ENCODE data around the gene FHIT. TPM values are rescaled to one million over a fixed set of nuclear protein-coding genes. Genes with fewer than 3 reads are reported as not detected.

FHIT gene
- total and polyA plus RNA-seq, 10 of the 15 experiments (the other 5 are each of a cell fraction or from before 2014, with no cell fraction given) = 4.2 to 14.9 (median 9.4) TPM

DNA sequence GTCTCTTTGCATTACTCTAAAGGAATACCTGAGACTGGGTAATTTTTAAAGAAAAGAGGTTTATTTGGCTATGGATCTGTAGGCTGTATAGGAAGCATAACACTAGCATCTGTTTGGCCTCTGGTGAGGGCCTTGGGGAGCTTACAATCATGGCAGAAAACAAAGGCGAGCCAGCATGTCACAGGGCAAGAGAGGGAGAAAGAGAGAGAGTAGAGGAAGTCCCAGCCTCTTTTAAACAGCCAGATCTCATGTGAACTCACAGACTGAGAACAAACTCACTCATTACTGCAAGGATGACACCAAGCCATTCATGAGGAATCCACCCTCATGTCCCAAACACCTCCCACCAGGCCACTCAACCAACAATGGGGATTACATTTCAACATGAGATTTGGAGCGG, 974.6 kb downstream of the FHIT start:
- Histone ChIP-seq H3K4me1 (ENCODE audit: control insufficient read depth, insufficient read depth, low read length) (no peaks in the 10 kb centered on the region), H3K4me3 (no peak overlapping the region), H2AFZ (ENCODE audit: control insufficient read depth, low read depth, low read length) (no peak overlapping the region), H3K36me3 (ENCODE audit: control insufficient read depth in 2 of 2, insufficient read depth in 2 of 2, low read length in 1 of 2) (no peaks in the 10 kb centered on the region), H4K20me1 (ENCODE audit: control insufficient read depth, insufficient read depth) (no peaks in the 10 kb centered on the region), H3K9me3 (replicated peaks; ENCODE audit: control insufficient read depth, insufficient read depth, low read length) (no peaks in the 10 kb centered on the region), H3K9ac (ENCODE audit: control insufficient read depth, insufficient read depth, low read length) (no peak overlapping the region), H3K79me2 (ENCODE audit: control insufficient read depth, insufficient read depth, low read length) (no peaks in the 10 kb centered on the region), H3K27ac (ENCODE audit: control insufficient read depth, insufficient read depth) (no peak overlapping the region), H3K27me3 (replicated peaks in 1 of 2; ENCODE audit: control insufficient read depth in 2 of 2, insufficient read depth in 2 of 2, low read length in 1 of 2) (no peaks in the 10 kb centered on the region), H3K4me2 (ENCODE audit: control insufficient read depth, insufficient read depth) (no peak overlapping the region)
- DNase-seq (ENCODE audit: low read depth, low spot score) = no peak
- ChIA-PET POLR2A (no interaction called here), SMC1A (ENCODE audit: uncharacterized antibody, unreplicated experiment) (no interaction called here), RAD21 (ENCODE audit: unreplicated experiment) (no interaction called here), CTCF (no interaction called here)
- BruUV-seq (replicated peaks) = no TSS peak
- in situ Hi-C loops (cut with MboI) = no loop called here
- no peak for FAIRE-seq
- TF ChIP-seq, protein P1, sequence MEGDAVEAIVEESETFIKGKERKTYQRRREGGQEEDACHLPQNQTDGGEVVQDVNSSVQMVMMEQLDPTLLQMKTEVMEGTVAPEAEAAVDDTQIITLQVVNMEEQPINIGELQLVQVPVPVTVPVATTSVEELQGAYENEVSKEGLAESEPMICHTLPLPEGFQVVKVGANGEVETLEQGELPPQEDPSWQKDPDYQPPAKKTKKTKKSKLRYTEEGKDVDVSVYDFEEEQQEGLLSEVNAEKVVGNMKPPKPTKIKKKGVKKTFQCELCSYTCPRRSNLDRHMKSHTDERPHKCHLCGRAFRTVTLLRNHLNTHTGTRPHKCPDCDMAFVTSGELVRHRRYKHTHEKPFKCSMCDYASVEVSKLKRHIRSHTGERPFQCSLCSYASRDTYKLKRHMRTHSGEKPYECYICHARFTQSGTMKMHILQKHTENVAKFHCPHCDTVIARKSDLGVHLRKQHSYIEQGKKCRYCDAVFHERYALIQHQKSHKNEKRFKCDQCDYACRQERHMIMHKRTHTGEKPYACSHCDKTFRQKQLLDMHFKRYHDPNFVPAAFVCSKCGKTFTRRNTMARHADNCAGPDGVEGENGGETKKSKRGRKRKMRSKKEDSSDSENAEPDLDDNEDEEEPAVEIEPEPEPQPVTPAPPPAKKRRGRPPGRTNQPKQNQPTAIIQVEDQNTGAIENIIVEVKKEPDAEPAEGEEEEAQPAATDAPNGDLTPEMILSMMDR (IDR thresholded peaks at IDR 0.05 in 2 of 3, conservative IDR thresholded peaks at IDR 0.05 in 1 of 3; ENCODE audit: control insufficient read depth in 2 of 3, extremely low read depth in 1 of 3, insufficient read depth in 1 of 3, low read depth in 3 of 3, low read length in 3 of 3) = no peak
- TF ChIP-seq, protein P2, sequence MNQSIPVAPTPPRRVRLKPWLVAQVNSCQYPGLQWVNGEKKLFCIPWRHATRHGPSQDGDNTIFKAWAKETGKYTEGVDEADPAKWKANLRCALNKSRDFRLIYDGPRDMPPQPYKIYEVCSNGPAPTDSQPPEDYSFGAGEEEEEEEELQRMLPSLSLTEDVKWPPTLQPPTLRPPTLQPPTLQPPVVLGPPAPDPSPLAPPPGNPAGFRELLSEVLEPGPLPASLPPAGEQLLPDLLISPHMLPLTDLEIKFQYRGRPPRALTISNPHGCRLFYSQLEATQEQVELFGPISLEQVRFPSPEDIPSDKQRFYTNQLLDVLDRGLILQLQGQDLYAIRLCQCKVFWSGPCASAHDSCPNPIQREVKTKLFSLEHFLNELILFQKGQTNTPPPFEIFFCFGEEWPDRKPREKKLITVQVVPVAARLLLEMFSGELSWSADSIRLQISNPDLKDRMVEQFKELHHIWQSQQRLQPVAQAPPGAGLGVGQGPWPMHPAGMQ (IDR thresholded peaks at IDR 0.05; ENCODE audit: borderline replicate concordance) = no peak
- TF ChIP-seq BCL3 (IDR thresholded peaks at IDR 0.05; ENCODE audit: borderline replicate concordance, insufficient read depth, low read depth, low read length, poor library complexity, severe bottlenecking) (no peak), ATF3 (IDR thresholded peaks at IDR 0.05; ENCODE audit: borderline replicate concordance, extremely low read depth, low read depth, low read length) (no peak), EP300 (IDR thresholded peaks at IDR 0.05; ENCODE audit: borderline replicate concordance in 1 of 2, control insufficient read depth in 1 of 2, low read depth in 2 of 2, low read length in 2 of 2) (no peak), TCF12 (IDR thresholded peaks at IDR 0.05; ENCODE audit: low read depth, low read length) (no peak), SRF (IDR thresholded peaks at IDR 0.05; ENCODE audit: low read depth in 2 of 2, low read length in 2 of 2) (no peak), LARP7 (IDR thresholded peaks at IDR 0.05) (no peak), FOXK2 (IDR thresholded peaks at IDR 0.05) (no peak), POLR2A (IDR thresholded peaks at IDR 0.05; ENCODE audit: low read depth, low read length) (no peak), DPF2 (IDR thresholded peaks at IDR 0.05) (no peak), POLR2AphosphoS2 (IDR thresholded peaks at IDR 0.05; ENCODE audit: low read depth, low read length) (no peak), IKZF2 (IDR thresholded peaks at IDR 0.05) (no peak), CEBPB (IDR thresholded peaks at IDR 0.05; ENCODE audit: borderline replicate concordance in 1 of 2, low read depth in 2 of 2, low read length in 2 of 2) (no peak), FOXM1 (IDR thresholded peaks at IDR 0.05; ENCODE audit: low read depth, low read length) (no peak), ZBTB33 (IDR thresholded peaks at IDR 0.05) (no peak), EED (IDR thresholded peaks at IDR 0.05; ENCODE audit: low read depth) (no peak), ATF7 (IDR thresholded peaks at IDR 0.05; ENCODE audit: low read depth) (no peak)
- 35% methylated on average over 2 of the region's 2 CpGs for WGBS (ENCODE audit: insufficient coverage, insufficient replicate concordance, low lambda C conversion rate, missing lambda C conversion rate)
- no peak for ATAC-seq
- intact Hi-C loops (cut with micrococcal nuclease; ENCODE audit: unreplicated experiment) = no loop called here
